ENCODE data around the gene KDM5C.

KDM5C gene

DNA sequence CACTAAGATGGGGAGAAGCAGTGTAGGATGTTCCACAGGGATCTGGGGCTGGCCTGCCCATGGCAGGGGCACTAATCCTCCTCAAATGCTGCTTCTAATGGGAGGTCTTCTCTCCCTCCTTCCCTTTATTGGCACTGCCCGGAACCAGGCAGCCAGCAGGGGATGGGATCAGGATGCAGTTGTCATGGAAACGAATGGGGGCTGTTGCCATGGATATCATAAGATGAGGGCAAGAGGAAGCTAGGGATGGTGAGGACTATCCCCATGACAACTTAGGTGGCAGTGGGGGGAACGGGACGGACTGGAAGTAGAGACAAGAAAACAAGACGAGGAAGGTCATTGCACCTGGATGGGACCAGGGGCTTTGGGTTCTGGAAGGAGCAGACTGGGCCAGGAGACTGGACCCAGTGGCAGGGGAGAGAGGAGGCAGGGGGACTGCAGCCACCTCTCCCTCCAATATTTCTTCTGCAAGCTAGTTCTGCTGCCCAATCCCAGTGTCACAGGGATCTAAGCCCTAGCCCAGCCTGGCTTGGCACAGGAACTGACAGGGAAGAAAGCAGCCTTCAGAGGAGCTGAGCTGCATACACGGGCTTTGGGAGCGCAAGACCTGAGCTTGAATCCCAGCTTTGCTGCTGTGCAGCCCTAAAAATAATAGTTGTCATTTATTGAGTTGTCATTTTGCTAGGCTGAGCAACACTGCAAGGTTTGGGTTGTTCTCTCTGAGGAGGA, 37.3 kb upstream of the KDM5C start:
- TF ChIP-seq EP300 (IDR thresholded peaks at IDR 0.05; ENCODE audit: borderline replicate concordance) (no peak), FOXM1 (IDR thresholded peaks at IDR 0.05; ENCODE audit: borderline replicate concordance, low read depth) (no peak), USF1 (IDR thresholded peaks at IDR 0.05) (no peak), TAF1 (IDR thresholded peaks at IDR 0.05; ENCODE audit: low read depth) (no peak), TCF12 (IDR thresholded peaks at IDR 0.05; ENCODE audit: low read depth) (no peak), ZBTB7A (IDR thresholded peaks at IDR 0.05; ENCODE audit: low read depth) (no peak)
- TF ChIP-seq, protein P1, sequence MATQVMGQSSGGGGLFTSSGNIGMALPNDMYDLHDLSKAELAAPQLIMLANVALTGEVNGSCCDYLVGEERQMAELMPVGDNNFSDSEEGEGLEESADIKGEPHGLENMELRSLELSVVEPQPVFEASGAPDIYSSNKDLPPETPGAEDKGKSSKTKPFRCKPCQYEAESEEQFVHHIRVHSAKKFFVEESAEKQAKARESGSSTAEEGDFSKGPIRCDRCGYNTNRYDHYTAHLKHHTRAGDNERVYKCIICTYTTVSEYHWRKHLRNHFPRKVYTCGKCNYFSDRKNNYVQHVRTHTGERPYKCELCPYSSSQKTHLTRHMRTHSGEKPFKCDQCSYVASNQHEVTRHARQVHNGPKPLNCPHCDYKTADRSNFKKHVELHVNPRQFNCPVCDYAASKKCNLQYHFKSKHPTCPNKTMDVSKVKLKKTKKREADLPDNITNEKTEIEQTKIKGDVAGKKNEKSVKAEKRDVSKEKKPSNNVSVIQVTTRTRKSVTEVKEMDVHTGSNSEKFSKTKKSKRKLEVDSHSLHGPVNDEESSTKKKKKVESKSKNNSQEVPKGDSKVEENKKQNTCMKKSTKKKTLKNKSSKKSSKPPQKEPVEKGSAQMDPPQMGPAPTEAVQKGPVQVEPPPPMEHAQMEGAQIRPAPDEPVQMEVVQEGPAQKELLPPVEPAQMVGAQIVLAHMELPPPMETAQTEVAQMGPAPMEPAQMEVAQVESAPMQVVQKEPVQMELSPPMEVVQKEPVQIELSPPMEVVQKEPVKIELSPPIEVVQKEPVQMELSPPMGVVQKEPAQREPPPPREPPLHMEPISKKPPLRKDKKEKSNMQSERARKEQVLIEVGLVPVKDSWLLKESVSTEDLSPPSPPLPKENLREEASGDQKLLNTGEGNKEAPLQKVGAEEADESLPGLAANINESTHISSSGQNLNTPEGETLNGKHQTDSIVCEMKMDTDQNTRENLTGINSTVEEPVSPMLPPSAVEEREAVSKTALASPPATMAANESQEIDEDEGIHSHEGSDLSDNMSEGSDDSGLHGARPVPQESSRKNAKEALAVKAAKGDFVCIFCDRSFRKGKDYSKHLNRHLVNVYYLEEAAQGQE (IDR thresholded peaks at IDR 0.05; ENCODE audit: low read depth): no peak

DNA sequence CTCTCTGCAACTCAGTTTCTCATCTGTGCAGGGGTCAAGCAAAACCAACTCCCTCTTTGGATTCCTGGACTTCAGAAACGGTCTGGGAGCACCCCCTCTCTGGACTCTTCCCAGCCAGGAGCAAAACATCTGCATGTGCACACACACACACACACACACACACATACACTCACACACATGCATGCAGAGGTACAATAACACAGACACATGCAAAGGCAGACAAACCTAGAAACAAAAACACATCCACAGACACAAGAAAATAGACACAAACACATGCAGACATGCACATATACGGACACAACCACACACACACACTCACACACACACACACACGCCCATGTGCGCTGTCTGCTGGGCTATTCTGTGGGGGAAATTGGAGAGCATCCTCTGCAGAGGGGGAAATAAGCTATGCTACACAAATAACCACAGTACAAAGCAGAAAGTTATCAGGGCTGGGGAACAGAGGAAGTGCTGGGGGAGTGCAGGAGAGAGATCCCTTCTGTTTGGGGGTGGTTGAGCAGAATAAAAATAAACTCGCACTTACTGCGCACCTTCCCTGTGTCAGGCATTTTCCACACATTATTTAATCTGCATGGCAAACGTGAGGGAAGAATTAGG, 36.5 kb upstream of the KDM5C start:
- TF ChIP-seq NFIC (IDR thresholded peaks at IDR 0.05): no peak
- TF ChIP-seq TEAD4 (IDR thresholded peaks at IDR 0.05): no peak
- no peak for TF ChIP-seq USF1 (IDR thresholded peaks at IDR 0.05)
- TF ChIP-seq CEBPB (IDR thresholded peaks at IDR 0.05): no peak
- TF ChIP-seq, protein P2, sequence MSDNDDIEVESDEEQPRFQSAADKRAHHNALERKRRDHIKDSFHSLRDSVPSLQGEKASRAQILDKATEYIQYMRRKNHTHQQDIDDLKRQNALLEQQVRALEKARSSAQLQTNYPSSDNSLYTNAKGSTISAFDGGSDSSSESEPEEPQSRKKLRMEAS (IDR thresholded peaks at IDR 0.05): no peak
- no peak for TF ChIP-seq TAF1 (IDR thresholded peaks at IDR 0.05; ENCODE audit: low read depth)
- TF ChIP-seq ZBTB7A (IDR thresholded peaks at IDR 0.05; ENCODE audit: low read depth): no peak
- no peak for TF ChIP-seq CREB1 (IDR thresholded peaks at IDR 0.05; ENCODE audit: low read depth)
- no peak for TF ChIP-seq EGR1 (IDR thresholded peaks at IDR 0.05)
- no peak for TF ChIP-seq EP300 (IDR thresholded peaks at IDR 0.05; ENCODE audit: borderline replicate concordance)
- no peak for TF ChIP-seq FOXM1 (IDR thresholded peaks at IDR 0.05; ENCODE audit: borderline replicate concordance, low read depth)
- TF ChIP-seq, protein P1 (IDR thresholded peaks at IDR 0.05; ENCODE audit: low read depth): no peak
- no peak for TF ChIP-seq TCF12 (IDR thresholded peaks at IDR 0.05; ENCODE audit: low read depth)
- TF ChIP-seq YY1 (IDR thresholded peaks at IDR 0.05; ENCODE audit: low read depth): no peak
- TF ChIP-seq RAD21 (IDR thresholded peaks at IDR 0.05; ENCODE audit: low read depth): no peak

DNA sequence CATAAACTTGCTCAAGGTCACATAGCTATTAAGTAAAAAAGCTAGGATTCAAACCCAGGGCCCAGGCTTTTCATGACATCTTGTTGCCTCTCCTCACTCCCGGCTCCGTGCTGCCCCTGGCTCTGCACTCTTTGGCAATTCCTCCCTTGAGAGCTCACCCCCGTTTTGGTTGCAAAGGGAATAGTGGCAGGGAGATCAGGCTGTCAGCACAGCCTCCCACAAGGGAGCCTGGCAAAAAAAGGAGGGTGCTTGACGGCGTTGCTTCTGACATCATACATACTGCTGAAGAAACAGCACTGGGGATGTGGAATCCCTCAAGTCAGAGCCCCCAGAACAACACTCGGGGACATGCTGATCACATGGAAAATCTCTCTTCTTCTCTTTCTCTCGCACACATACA, 35.8 kb upstream of the KDM5C start:
- TF ChIP-seq, protein P2 (IDR thresholded peaks at IDR 0.05): no peak
- TF ChIP-seq USF1 (IDR thresholded peaks at IDR 0.05): no peak
- TF ChIP-seq NFIC (IDR thresholded peaks at IDR 0.05): no peak
- no peak for TF ChIP-seq EGR1 (IDR thresholded peaks at IDR 0.05)
- TF ChIP-seq, protein P1 (IDR thresholded peaks at IDR 0.05; ENCODE audit: low read depth): no peak
- TF ChIP-seq YY1 (IDR thresholded peaks at IDR 0.05; ENCODE audit: low read depth): no peak
- no peak for TF ChIP-seq ZBTB7A (IDR thresholded peaks at IDR 0.05; ENCODE audit: low read depth)
- no peak for TF ChIP-seq FOXM1 (IDR thresholded peaks at IDR 0.05; ENCODE audit: borderline replicate concordance, low read depth)
- TF ChIP-seq EP300 (IDR thresholded peaks at IDR 0.05; ENCODE audit: borderline replicate concordance): no peak
- TF ChIP-seq RAD21 (IDR thresholded peaks at IDR 0.05; ENCODE audit: low read depth): no peak
- no peak for TF ChIP-seq CREB1 (IDR thresholded peaks at IDR 0.05; ENCODE audit: low read depth)
- no peak for TF ChIP-seq CEBPB (IDR thresholded peaks at IDR 0.05)
- TF ChIP-seq TCF12 (IDR thresholded peaks at IDR 0.05; ENCODE audit: low read depth): no peak
- no peak for TF ChIP-seq TEAD4 (IDR thresholded peaks at IDR 0.05)
- no peak for TF ChIP-seq TAF1 (IDR thresholded peaks at IDR 0.05; ENCODE audit: low read depth)
